Embryonic facial prominence (tissue), 1 donor: ENCODE measurements around the gene ABHD1.

Experiments
- DNase-seq: peaks from one replicate; pipeline ENCODE4 v3.0.0-alpha.2; 2016; ENCODE audit errors: extremely low spot score

The ABHD1 gene

GRCh38 chr2:27135478-27135955 lies 11.9 kb downstream of the ABHD1 start:
- no peak for DNase-seq

GRCh38 chr2:27136751-27137150 lies 13.1 kb downstream of the ABHD1 start:
- no peak for DNase-seq

GRCh38 chr2:27137322-27137935 lies 13.8 kb downstream of the ABHD1 start:
- no peak for DNase-seq

GRCh38 chr2:27138111-27138510 lies 14.5 kb downstream of the ABHD1 start:
- no peak for DNase-seq

- DNase-seq: no peak
These were observed 15.7 kb downstream of the ABHD1 start, which contains the start of gene PRR30 for GRCh38 chr2:27139310-27139709. Gene PRR30 (minus strand): TSS chr2:27139410. CDS start chr2:27138329, 1,081 bp downstream.

- DNase-seq: no peak
These were observed 19.7 kb downstream of the ABHD1 start for GRCh38 chr2:27143285-27143684.

GRCh38 chr2:27145682-27146081 lies 22.1 kb downstream of the ABHD1 start:
- DNase-seq: no peak

GRCh38 chr2:27147935-27148334 lies 24.3 kb downstream of the ABHD1 start:
- no peak for DNase-seq

GRCh38 chr2:27148801-27149439 lies 25.3 kb downstream of the ABHD1 start, which contains the start of gene TCF23:
Gene TCF23 (plus strand): TSS chr2:27149004. CDS start chr2:27149134, 130 bp downstream.
- DNase-seq: no peak

- DNase-seq: no peak
These were observed 26.2 kb downstream of the ABHD1 start for GRCh38 chr2:27149570-27150405.

- no peak for DNase-seq
These were observed 27.1 kb downstream of the ABHD1 start for GRCh38 chr2:27150639-27151230.

- DNase-seq: no peak
These were observed 28.6 kb downstream of the ABHD1 start for GRCh38 chr2:27152102-27152795.

GRCh38 chr2:27152796-27153464 lies 29.3 kb downstream of the ABHD1 start:
- DNase-seq: no peak

GRCh38 chr2:27154488-27154887 lies 30.9 kb downstream of the ABHD1 start:
- DNase-seq: no peak

GRCh38 chr2:27155069-27155520 lies 31.5 kb downstream of the ABHD1 start:
- no peak for DNase-seq

GRCh38 chr2:27158468-27158867 lies 34.9 kb downstream of the ABHD1 start:
- DNase-seq: no peak

- DNase-seq: no peak
These were observed 35.7 kb downstream of the ABHD1 start for GRCh38 chr2:27159271-27159670.

- no peak for DNase-seq
These were observed 36.6 kb downstream of the ABHD1 start for GRCh38 chr2:27160191-27160590.

GRCh38 chr2:27162151-27163121 lies 38.8 kb downstream of the ABHD1 start:
- DNase-seq: no peak
